Uterus (tissue), 4 donors: ENCODE data around the gene NLE1. TPM values are rescaled to one million over a fixed set of nuclear protein-coding genes. Genes with fewer than 3 reads are reported as not detected.
A peak's percentile ranks its signal among the peaks of the same experiment; 100 is the strongest.

ENCODE experiments used
- DNase-seq, 2 donors: peaks; one replicate each; pipeline ENCODE4 v3.0.0-alpha.2; 2019 to 2020
- H3K27ac ChIP-seq, 2 donors: fragments of 200-600 bp; sonication (generic); 1 replicate in 1 of 2; 2 replicates in 1 of 2; pipeline ENCODE4 v1.5.1; 2016 to 2018
- H3K27me3 ChIP-seq, 2 donors: fragments of 200-600 bp; sonication (generic); one replicate each; pipeline ENCODE4 v1.5.1; 2018 to 2019; ENCODE audit warnings: control low read depth in 1 of 2
- H3K36me3 ChIP-seq, 2 donors: fragments of 200-600 bp; sonication (generic); one replicate each; pipeline ENCODE4 v1.5.1; 2019; ENCODE audit warnings: control low read depth in 1 of 2
- H3K4me1 ChIP-seq, 2 donors: fragments of 200-600 bp; sonication (generic); one replicate each; pipeline ENCODE4 v1.5.1; 2018 to 2019; ENCODE audit warnings: control low read depth in 1 of 2
- H3K4me3 ChIP-seq, 2 donors: fragments of 200-600 bp; sonication (generic); 1 replicate in 1 of 2; 2 replicates in 1 of 2; pipeline ENCODE4 v1.5.1; 2018 to 2019; ENCODE audit warnings: mild to moderate bottlenecking in 1 of 2
- H3K9me3 ChIP-seq, 2 donors: fragments of 200-600 bp; sonication (generic); one replicate each; pipeline ENCODE4 v1.5.1; 2019; ENCODE audit warnings: control low read depth in 1 of 2
- CTCF ChIP-seq, 4 experiments: fragments of 200-600 bp in 2 of 4; fragments of 450-650 bp in 2 of 4; sonication (generic) in 2 of 4; IDR thresholded peaks; one replicate each; pipeline ENCODE4 v1.5.1; 2016 to 2019; ENCODE audit warnings: antibody characterized with exemption in 4 of 4, mild to moderate bottlenecking in 2 of 4, moderate library complexity in 1 of 4
- POLR2A ChIP-seq, 2 donors: fragments of 450-650 bp; IDR thresholded peaks; one replicate each; pipeline ENCODE4 v1.6.1; 2016; ENCODE audit warnings: antibody characterized with exemption in 2 of 2, mild to moderate bottlenecking in 1 of 2, moderate library complexity in 1 of 2
- intact Hi-C: fragments of 100-400 bp; cut with DNase I; formaldehyde crosslinking; loops from one replicate; pipeline ENCODE4 v1.15.1; 2023; ENCODE audit warnings: low total_unique reads
- total RNA-seq, 4 donors: library from RNA; depleted of rRNA in 3 of 4; stranded (reverse); fragments of >200 nt in 3 of 4; gene quantifications; one replicate each; pipeline versions ENCODE4 v1.1.0 to v1.2.4, GENCODE V29; 2014 to 2023
- donor health status: DM: yes; HTN: yes; CAD: no.

The NLE1 gene
- total RNA-seq, 4 donors from 2014 or later, result 3.6 to 30.0 (median 19.7) TPM

- no peaks in the 10 kb centered on the region for H3K4me1 ChIP-seq
- no peaks in the 10 kb centered on the region for H3K9me3 ChIP-seq
- intact Hi-C loops, result loop anchor here (10.0 kb wide), 1 partner anchor 705 kb away; no protein-coding TSS in a partner anchor
- H3K27ac ChIP-seq, result no peak overlapping the region
- no peaks in the 10 kb centered on the region for H3K27me3 ChIP-seq
- TF ChIP-seq CTCF (IDR thresholded peaks at IDR 0.05) (no peak), POLR2A (IDR thresholded peaks at IDR 0.05) (no peak)
- no peak for DNase-seq
- H3K36me3 ChIP-seq, result no peaks in the 10 kb centered on the region
- H3K4me3 ChIP-seq, result no peak overlapping the region
Measured at GRCh38 chr17:35129154-35129972, 12.7 kb downstream of the NLE1 start.

GRCh38 chr17:35127751-35128514, 14.2 kb downstream of the NLE1 start:
- peak in 1 of 2 donors; percentile 22 for DNase-seq
- H3K27ac ChIP-seq, result no peak overlapping the region
- intact Hi-C loops, result loop anchor here (10.0 kb wide), 1 partner anchor 703 kb away; no protein-coding TSS in a partner anchor

GRCh38 chr17:35121315-35121714, 20.8 kb downstream of the NLE1 start, which contains the start of gene FNDC8:
Gene FNDC8, plus strand, starts transcription at chr17:35121615. Its CDS starts 79 bp downstream, at chr17:35121694.
- Histone ChIP-seq H3K36me3 (no peaks in the 10 kb centered on the region), H3K27ac (no peak within 1 kb of the TSS), H3K27me3 (no peaks in the 10 kb centered on the region), H3K4me3 (no peak within 1 kb of the TSS), H3K4me1 (no peaks in the 10 kb centered on the region), H3K9me3 (no peaks in the 10 kb centered on the region)
- intact Hi-C loops, result loop anchor here (10.0 kb wide), 1 partner anchor 697 kb away; no protein-coding TSS in a partner anchor
- DNase-seq, result no peak
- TF ChIP-seq CTCF (IDR thresholded peaks at IDR 0.05) (no peak), POLR2A (IDR thresholded peaks at IDR 0.05) (no peak)

More at GRCh38 chr17:35127751-35128514, 14.2 kb downstream of the NLE1 start:
- H3K4me3 ChIP-seq, result no peak overlapping the region
- no peak for TF ChIP-seq CTCF (IDR thresholded peaks at IDR 0.05)
- TF ChIP-seq POLR2A (IDR thresholded peaks at IDR 0.05), result no peak
- H3K9me3 ChIP-seq, result no peaks in the 10 kb centered on the region
- no peaks in the 10 kb centered on the region for H3K36me3 ChIP-seq
- no peaks in the 10 kb centered on the region for H3K27me3 ChIP-seq
- H3K4me1 ChIP-seq, result no peaks in the 10 kb centered on the region

GRCh38 chr17:35119370-35120165, 22.5 kb downstream of the NLE1 start, which contains the start of gene RAD51D:
Gene RAD51D, minus strand, starts transcription at chr17:35119860. Its CDS starts 247 bp downstream, at chr17:35119613.
- intact Hi-C loops, result loop anchor here (10.0 kb wide), 1 partner anchor 695 kb away; no protein-coding TSS in a partner anchor
- DNase-seq, result peak; percentile 62 to 75
- Histone ChIP-seq H3K36me3 (no peaks in the 10 kb centered on the region), H3K4me1 (no peaks in the 10 kb centered on the region), H3K27me3 (no peaks in the 10 kb centered on the region), H3K9me3 (no peaks in the 10 kb centered on the region), H3K4me3 (peak within 1 kb of the TSS; percentile 51 to 85), H3K27ac (peak within 1 kb of the TSS; percentile 66 to 76)
- TF ChIP-seq CTCF (IDR thresholded peaks at IDR 0.05) (peak; percentile 72 to 99 (median 96)), POLR2A (IDR thresholded peaks at IDR 0.05) (peak in 1 of 2 donors; percentile 24)
